Left ventricle myocardium inferior (tissue), 1 donor: Measurements from ENCODE around the gene FOXJ3. TPM values are rescaled to one million over a fixed set of nuclear protein-coding genes. Genes with fewer than 3 reads are reported as not detected.

Experiments
- DNase-seq: peaks from one replicate; pipeline ENCODE4 v3.0.0-alpha.2; 2020
- H3K27ac ChIP-seq: fragments of 200-600 bp; replicated peaks from 2 replicates; pipeline ENCODE4 v1.8.0; 2021
- H3K27me3 ChIP-seq: fragments of 200-600 bp; 2 replicates; pipeline ENCODE4 v1.8.0; 2021; ENCODE audit warnings: low read depth
- H3K36me3 ChIP-seq: fragments of 200-600 bp; 2 replicates; pipeline ENCODE4 v1.8.0; 2021
- H3K4me1 ChIP-seq: fragments of 200-600 bp; 2 replicates; pipeline ENCODE4 v1.8.0; 2021
- H3K4me3 ChIP-seq: fragments of 200-600 bp; 2 replicates; pipeline ENCODE4 v1.8.0; 2021; ENCODE audit warnings: mild to moderate bottlenecking, moderate library complexity
- H3K9me3 ChIP-seq: fragments of 200-600 bp; replicated peaks from 2 replicates; pipeline ENCODE4 v1.8.0; 2021
- CTCF ChIP-seq: fragments of 200-600 bp; IDR thresholded peaks from 2 replicates; pipeline ENCODE4 v1.8.0; 2021; ENCODE audit warnings: antibody characterized with exemption, mild to moderate bottlenecking, borderline replicate concordance
- intact Hi-C: fragments of 100-400 bp; cut with micrococcal nuclease; formaldehyde crosslinking; loops from one replicate; pipeline ENCODE4 v1.11.0; 2022
- total RNA-seq: library from RNA; stranded (reverse); fragmentation: NEBNext Ultra II Directional; extraction: Animal tissue kit (Norgen Biotek cat#: 25700); gene quantifications from one replicate; pipeline ENCODE4 v1.2.1, GENCODE V29; 2021
- donor health status: DM: no; HTN: yes; CAD: no; lungs with severe emphysema.

FOXJ3 gene
- total RNA-seq, 1 donor from 2014 or later, result 40.7 TPM

- DNase-seq, result no peak
- Histone ChIP-seq H3K9me3 (no peaks in the 10 kb centered on the region), H3K4me1 (peaks cover 10% of the 10 kb centered on the region), H3K27me3 (no peaks in the 10 kb centered on the region), H3K27ac (no peak overlapping the region), H3K36me3 (no peaks in the 10 kb centered on the region), H3K4me3 (no peak overlapping the region)
- intact Hi-C loops, result no loop called here
- no peak for TF ChIP-seq CTCF
Observed at GRCh38 chr1:42290130-42290529, 44.9 kb downstream of the FOXJ3 start.

GRCh38 chr1:42288311-42288985 lies 46.6 kb downstream of the FOXJ3 start:
- no peak overlapping the region for H3K4me3 ChIP-seq
- TF ChIP-seq CTCF, result no peak
- H3K4me1 ChIP-seq, result peaks cover 23% of the 10 kb centered on the region
- intact Hi-C loops, result no loop called here
- no peak for DNase-seq
- H3K27me3 ChIP-seq, result no peaks in the 10 kb centered on the region
- H3K36me3 ChIP-seq, result no peaks in the 10 kb centered on the region
- no peaks in the 10 kb centered on the region for H3K9me3 ChIP-seq
- no peak overlapping the region for H3K27ac ChIP-seq

GRCh38 chr1:42282867-42283583 lies 52.0 kb downstream of the FOXJ3 start:
- no peak for TF ChIP-seq CTCF
- Histone ChIP-seq H3K9me3 (no peaks in the 10 kb centered on the region), H3K36me3 (no peaks in the 10 kb centered on the region), H3K4me3 (no peak overlapping the region), H3K27ac (no peak overlapping the region), H3K4me1 (peaks cover 60% of the 10 kb centered on the region), H3K27me3 (no peaks in the 10 kb centered on the region)
- intact Hi-C loops, result no loop called here
- DNase-seq, result no peak

- no peaks in the 10 kb centered on the region for H3K9me3 ChIP-seq
- H3K4me3 ChIP-seq, result no peak overlapping the region
- DNase-seq, result no peak
- H3K27ac ChIP-seq, result no peak overlapping the region
- peaks cover 60% of the 10 kb centered on the region for H3K4me1 ChIP-seq
- no peak for TF ChIP-seq CTCF
- peaks cover 2% of the 10 kb centered on the region for H3K36me3 ChIP-seq
- H3K27me3 ChIP-seq, result no peaks in the 10 kb centered on the region
- intact Hi-C loops, result no loop called here
Observed at GRCh38 chr1:42282024-42282579, 52.9 kb downstream of the FOXJ3 start.

GRCh38 chr1:42280821-42281220 lies 54.2 kb downstream of the FOXJ3 start:
- intact Hi-C loops, result no loop called here
- Histone ChIP-seq H3K4me1 (peaks cover 60% of the 10 kb centered on the region), H3K27me3 (no peaks in the 10 kb centered on the region), H3K27ac (no peak overlapping the region), H3K9me3 (no peaks in the 10 kb centered on the region), H3K4me3 (no peak overlapping the region), H3K36me3 (peaks cover 7% of the 10 kb centered on the region)
- TF ChIP-seq CTCF, result no peak
- DNase-seq, result no peak
